Endodermal cell (in vitro differentiated cells): ENCODE results near the gene LSM4. TPM values are rescaled to one million over a fixed set of nuclear protein-coding genes. Genes with fewer than 3 reads are reported as not detected.
"Not testable (repeated sequence)": the region's sequence is repeated elsewhere in the genome, so short reads cannot be mapped to it uniquely, and the experiment has no call there.

Experiments used
- DNase-seq: peaks from one replicate; pipeline ENCODE4 v3.0.0-alpha.2; 2017
- H3K27ac ChIP-seq: 2 replicates; pipeline ENCODE4 v1.5.1; 2013; ENCODE audit warnings: mild to moderate bottlenecking, low read depth, low read length, moderate library complexity
- H3K27me3 ChIP-seq: 2 replicates; pipeline ENCODE4 v1.6.1; 2013; ENCODE audit warnings: mild to moderate bottlenecking, low read length, moderate library complexity; ENCODE audit not compliant: insufficient read depth, control insufficient read depth, poor library complexity, severe bottlenecking
- H3K36me3 ChIP-seq: 2 replicates; pipeline ENCODE4 v1.7.0; 2013; ENCODE audit warnings: mild to moderate bottlenecking, low read length, moderate library complexity; ENCODE audit not compliant: control insufficient read depth, insufficient read depth
- H3K4me1 ChIP-seq: one replicate; pipeline ENCODE4 v1.7.0; 2013; ENCODE audit warnings: low read length; ENCODE audit not compliant: control insufficient read depth, insufficient read depth
- H3K4me3 ChIP-seq: 2 replicates; pipeline ENCODE4 v1.5.1; 2013; ENCODE audit warnings: mild to moderate bottlenecking, low read length, moderate library complexity
- H3K9ac ChIP-seq: 2 replicates; pipeline ENCODE4 v1.6.1; 2013; ENCODE audit warnings: mild to moderate bottlenecking, low read length, moderate library complexity; ENCODE audit not compliant: poor library complexity, severe bottlenecking; ENCODE audit errors: extremely low read depth
- H3K9me3 ChIP-seq: 2 replicates; pipeline ENCODE4 v1.6.1; 2013; ENCODE audit warnings: mild to moderate bottlenecking, low read length, moderate library complexity; ENCODE audit not compliant: control insufficient read depth
- H3K27ac Mint-ChIP-seq: 2 replicates; pipeline ENCODE4 v1.8.0; 2020; ENCODE audit warnings: mixed read lengths
- H3K27me3 Mint-ChIP-seq: 2 replicates; pipeline ENCODE4 v1.8.0; 2021; ENCODE audit warnings: mild to moderate bottlenecking, mixed read lengths; ENCODE audit not compliant: insufficient read depth
- H3K36me3 Mint-ChIP-seq: 2 replicates; pipeline ENCODE4 v1.8.0; 2020; ENCODE audit warnings: low read depth, mixed read lengths
- H3K4me1 Mint-ChIP-seq: 2 replicates; pipeline ENCODE4 v1.8.0; 2020; ENCODE audit warnings: mixed read lengths
- H3K4me3 Mint-ChIP-seq: 2 replicates; pipeline ENCODE4 v1.8.0; 2020; ENCODE audit warnings: mild to moderate bottlenecking, moderate library complexity, mixed read lengths
- H3K9me3 Mint-ChIP-seq: 2 replicates; pipeline ENCODE4 v1.8.0; 2020; ENCODE audit warnings: mild to moderate bottlenecking, mixed read lengths
- WGBS, 2 experiments: methylation state at CpG; one replicate each; pipeline versions ENCODE4 v1.1.5 to v1.1.7; 2013; ENCODE audit warnings: missing lambda C conversion rate in 2 of 2, mixed read lengths in 1 of 2; ENCODE audit not compliant: insufficient coverage in 1 of 2, insufficient read length in 1 of 2; 5-methylcytosine and 5-hydroxymethylcytosine counted together
- total RNA-seq, 2 donors: library from RNA; stranded (reverse); fragmentation: NEBNext Ultra II Directional in 1 of 2; extraction: Animal tissue kit (Norgen Biotek cat#: 25700) in 1 of 2; gene quantifications; 2 replicates in 1 of 2; 3 replicates in 1 of 2; pipeline ENCODE4 v1.2.1, GENCODE V29; 2021
- TF ChIP-seq, protein P1 (sequence below): fragments of 200-600 bp; sonication (generic); conservative IDR thresholded peaks from 2 replicates; pipeline ENCODE4 v1.5.0; 2021; ENCODE audit warnings: antibody characterized with exemption, mild to moderate bottlenecking

LSM4 gene
- total RNA-seq, 2 donors from 2014 or later, result 252 to 276 TPM

DNA sequence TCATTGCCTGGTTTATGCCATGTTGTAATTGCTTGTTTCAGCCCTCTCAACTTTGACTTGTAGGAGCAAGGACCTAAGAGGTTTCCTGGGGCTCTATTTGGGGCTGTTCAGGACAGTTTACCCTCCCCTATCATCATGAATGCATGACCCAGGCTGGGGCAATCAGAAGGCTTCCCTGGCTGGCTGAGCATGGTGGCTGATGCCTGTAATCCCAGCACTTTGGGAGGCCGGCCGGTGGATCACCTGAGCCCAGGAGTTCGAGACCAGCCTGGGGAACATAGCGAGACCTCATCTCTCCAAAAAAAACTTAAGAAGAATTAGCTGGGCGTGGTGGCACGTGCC lies 6.1 kb upstream of the LSM4 start:
- Mint-ChIP-seq H3K4me1 (peaks cover 12% of the 10 kb centered on the region), H3K36me3 (no peaks in the 10 kb centered on the region), H3K27me3 (no peaks in the 10 kb centered on the region), H3K27ac (peak overlapping the region; percentile 95), H3K4me3 (peak overlapping the region; percentile 56), H3K9me3 (no peaks in the 10 kb centered on the region)
- no peaks in the 10 kb centered on the region for H3K4me1 ChIP-seq
- H3K9me3 ChIP-seq, result no peaks in the 10 kb centered on the region
- H3K36me3 ChIP-seq, result no peaks in the 10 kb centered on the region
- WGBS, 2 experiments, result 92 to 98% methylated on average over 4 to 6 of the region's 6 CpGs
- no peak for DNase-seq
- peak overlapping the region; percentile 58 for H3K27ac ChIP-seq
- peak overlapping the region; percentile 86 for H3K4me3 ChIP-seq
- no peaks in the 10 kb centered on the region for H3K27me3 ChIP-seq
- TF ChIP-seq, protein P1, sequence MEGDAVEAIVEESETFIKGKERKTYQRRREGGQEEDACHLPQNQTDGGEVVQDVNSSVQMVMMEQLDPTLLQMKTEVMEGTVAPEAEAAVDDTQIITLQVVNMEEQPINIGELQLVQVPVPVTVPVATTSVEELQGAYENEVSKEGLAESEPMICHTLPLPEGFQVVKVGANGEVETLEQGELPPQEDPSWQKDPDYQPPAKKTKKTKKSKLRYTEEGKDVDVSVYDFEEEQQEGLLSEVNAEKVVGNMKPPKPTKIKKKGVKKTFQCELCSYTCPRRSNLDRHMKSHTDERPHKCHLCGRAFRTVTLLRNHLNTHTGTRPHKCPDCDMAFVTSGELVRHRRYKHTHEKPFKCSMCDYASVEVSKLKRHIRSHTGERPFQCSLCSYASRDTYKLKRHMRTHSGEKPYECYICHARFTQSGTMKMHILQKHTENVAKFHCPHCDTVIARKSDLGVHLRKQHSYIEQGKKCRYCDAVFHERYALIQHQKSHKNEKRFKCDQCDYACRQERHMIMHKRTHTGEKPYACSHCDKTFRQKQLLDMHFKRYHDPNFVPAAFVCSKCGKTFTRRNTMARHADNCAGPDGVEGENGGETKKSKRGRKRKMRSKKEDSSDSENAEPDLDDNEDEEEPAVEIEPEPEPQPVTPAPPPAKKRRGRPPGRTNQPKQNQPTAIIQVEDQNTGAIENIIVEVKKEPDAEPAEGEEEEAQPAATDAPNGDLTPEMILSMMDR, result no peak
- H3K9ac ChIP-seq, result peak overlapping the region; percentile 38

- Histone ChIP-seq H3K36me3 (no peaks in the 10 kb centered on the region), H3K4me1 (no peaks in the 10 kb centered on the region), H3K9me3 (no peaks in the 10 kb centered on the region), H3K27me3 (no peaks in the 10 kb centered on the region), H3K27ac (peak overlapping the region; percentile 58), H3K4me3 (peak overlapping the region; percentile 86), H3K9ac (peak overlapping the region; percentile 38)
- no peaks in the 10 kb centered on the region for H3K27me3 Mint-ChIP-seq
- no peaks in the 10 kb centered on the region for H3K36me3 Mint-ChIP-seq
- no peaks in the 10 kb centered on the region for H3K9me3 Mint-ChIP-seq
- DNase-seq, result peak; percentile 97
- 1 to 4% methylated on average over 9 of the region's 9 CpGs for WGBS, 2 experiments
- peak overlapping the region; percentile 56 for H3K4me3 Mint-ChIP-seq
- H3K4me1 Mint-ChIP-seq, result peaks cover 14% of the 10 kb centered on the region
- TF ChIP-seq, protein P1, result peak; percentile 85
- H3K27ac Mint-ChIP-seq, result peak overlapping the region; percentile 95
These were observed 5.6 kb upstream of the LSM4 start for GRCh38 chr19:18328340-18329034.

- Histone ChIP-seq H3K9me3 (no peaks in the 10 kb centered on the region), H3K4me3 (no peak overlapping the region), H3K27ac (no peak overlapping the region), H3K27me3 (no peaks in the 10 kb centered on the region), H3K4me1 (peaks cover 3% of the 10 kb centered on the region), H3K9ac (no peak overlapping the region), H3K36me3 (no peaks in the 10 kb centered on the region)
- Mint-ChIP-seq H3K9me3 (no peaks in the 10 kb centered on the region), H3K4me3 (no peak overlapping the region), H3K27me3 (no peaks in the 10 kb centered on the region), H3K36me3 (peaks cover under 1% of the 10 kb centered on the region), H3K4me1 (peaks cover 20% of the 10 kb centered on the region), H3K27ac (no peak overlapping the region)
- TF ChIP-seq, protein P1, result no peak
- 86 to 95% methylated on average over 4 to 5 of the region's 5 CpGs for WGBS, 2 experiments
- DNase-seq, result no peak
These were observed 3.9 kb upstream of the LSM4 start for GRCh38 chr19:18326772-18327171.

- not testable (repeated sequence) for H3K27ac ChIP-seq, H3K4me3 Mint-ChIP-seq, H3K9me3 ChIP-seq, H3K9me3 Mint-ChIP-seq, H3K27ac Mint-ChIP-seq, H3K4me1 ChIP-seq, H3K9ac ChIP-seq, H3K27me3 Mint-ChIP-seq, H3K27me3 ChIP-seq, DNase-seq, H3K4me3 ChIP-seq
- peaks cover 12% of the 10 kb centered on the region for H3K36me3 ChIP-seq
- Mint-ChIP-seq H3K36me3 (peaks cover 19% of the 10 kb centered on the region), H3K4me1 (peaks cover 22% of the 10 kb centered on the region)
- 87 to 93% methylated on average over 3 of the region's 6 CpGs for WGBS, 2 experiments
These were observed 1.5 kb upstream of the LSM4 start for GRCh38 chr19:18324373-18324731.
